ENCODE results near the gene HOXA7.

Gene HOXA7

DNA sequence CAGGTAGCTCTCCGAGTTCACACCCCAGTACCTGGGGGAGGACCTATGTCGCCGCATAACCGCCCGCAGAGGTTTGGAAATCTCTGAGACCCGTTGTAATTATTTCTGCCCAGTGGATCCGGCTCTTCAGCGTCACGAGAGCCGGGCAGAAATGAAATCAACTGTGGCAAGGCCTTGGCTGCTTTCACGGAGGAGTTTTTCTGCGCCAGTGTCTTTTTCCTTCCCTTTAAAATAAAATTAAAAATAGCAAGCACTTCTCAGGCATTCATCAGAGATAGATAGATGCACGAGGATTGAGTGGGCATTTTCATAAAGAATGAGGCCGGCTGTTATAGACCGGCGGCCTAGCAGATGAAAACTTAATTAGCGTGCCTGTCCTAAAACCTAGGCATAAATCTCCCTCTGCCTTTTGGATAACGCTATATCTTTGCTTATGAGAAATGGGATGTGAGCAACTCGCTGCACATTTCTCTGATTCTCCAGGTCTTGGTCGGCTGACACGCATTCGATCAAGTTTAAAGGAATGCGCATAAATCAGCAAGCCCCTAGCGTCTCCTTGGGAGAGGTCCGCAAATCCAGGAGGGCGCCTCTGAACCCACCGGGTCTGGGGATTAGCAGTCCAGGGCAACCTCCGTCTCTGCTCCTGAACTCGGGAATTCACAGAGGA lies 37.0 kb upstream of the HOXA7 start:
- DNase-seq = no peak

DNA sequence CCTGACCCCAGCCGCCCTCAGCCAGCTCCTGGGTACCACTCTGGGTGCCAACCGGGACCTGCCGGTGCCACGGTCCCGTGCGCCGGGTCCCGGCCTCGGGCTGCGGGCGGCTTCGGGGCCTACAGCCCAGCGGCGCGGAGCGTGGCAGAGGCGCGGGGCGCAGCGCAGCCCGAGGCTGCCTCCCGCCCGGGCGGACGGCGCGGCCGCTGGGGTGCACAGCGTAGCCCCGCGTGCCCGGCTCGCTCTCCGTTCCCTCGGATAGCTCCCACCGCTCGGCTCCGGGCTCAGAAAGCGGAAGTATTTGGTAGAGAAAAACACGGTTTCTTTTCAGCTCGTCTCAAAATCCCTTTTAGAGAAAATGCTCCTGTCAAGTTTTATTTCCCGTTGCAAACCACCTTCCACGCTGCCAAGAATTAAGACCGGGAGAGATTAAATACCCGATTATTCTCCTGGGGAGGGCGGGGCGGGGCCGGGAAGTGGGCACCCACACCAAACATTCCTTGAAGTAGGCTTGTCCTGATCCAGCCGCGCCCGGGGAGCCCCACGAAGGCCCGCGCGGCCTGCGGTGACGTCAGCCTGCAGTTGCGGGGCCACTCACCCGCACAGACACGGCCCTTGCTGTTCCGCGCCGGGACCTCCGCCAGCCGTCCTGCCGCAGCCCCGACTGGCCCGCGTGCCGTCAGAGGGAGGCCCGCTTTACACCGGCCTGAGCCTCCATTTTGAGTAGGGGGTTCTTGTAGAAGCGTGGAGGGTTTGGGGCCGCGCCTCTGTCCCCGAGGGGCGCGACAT lies 36.3 kb upstream of the HOXA7 start:
- no peak for DNase-seq

- no peak for DNase-seq
Measured at GRCh38 chr7:27191833-27192545, 35.5 kb upstream of the HOXA7 start.

DNA sequence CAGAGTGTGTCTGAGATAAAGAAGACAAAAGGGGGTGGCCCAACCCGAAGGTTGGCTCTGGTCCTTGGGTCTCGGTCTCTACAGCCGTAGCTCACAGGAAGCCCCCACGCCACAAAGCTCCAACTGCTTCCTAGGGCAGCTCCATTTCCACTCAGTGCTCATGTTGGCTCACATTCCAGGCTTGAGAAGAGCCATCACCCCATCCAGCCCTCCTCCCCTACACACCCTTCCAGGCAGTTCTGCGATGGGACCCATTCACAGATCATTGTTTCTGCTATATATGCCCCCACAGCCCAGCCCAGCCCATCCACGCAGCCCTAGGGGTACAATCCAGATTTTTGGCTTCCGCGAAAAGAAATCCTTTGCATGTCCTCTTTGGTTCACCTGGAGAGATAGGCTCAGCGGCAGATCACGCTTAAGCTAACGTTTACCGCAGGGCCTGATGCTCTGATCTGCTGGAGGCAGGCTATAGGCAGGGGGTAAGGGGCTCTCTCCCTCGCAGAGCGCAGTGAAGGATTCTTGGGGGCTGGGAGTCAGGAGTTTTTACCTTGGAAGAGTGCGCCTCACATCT lies 34.8 kb upstream of the HOXA7 start:
- DNase-seq = no peak

DNA sequence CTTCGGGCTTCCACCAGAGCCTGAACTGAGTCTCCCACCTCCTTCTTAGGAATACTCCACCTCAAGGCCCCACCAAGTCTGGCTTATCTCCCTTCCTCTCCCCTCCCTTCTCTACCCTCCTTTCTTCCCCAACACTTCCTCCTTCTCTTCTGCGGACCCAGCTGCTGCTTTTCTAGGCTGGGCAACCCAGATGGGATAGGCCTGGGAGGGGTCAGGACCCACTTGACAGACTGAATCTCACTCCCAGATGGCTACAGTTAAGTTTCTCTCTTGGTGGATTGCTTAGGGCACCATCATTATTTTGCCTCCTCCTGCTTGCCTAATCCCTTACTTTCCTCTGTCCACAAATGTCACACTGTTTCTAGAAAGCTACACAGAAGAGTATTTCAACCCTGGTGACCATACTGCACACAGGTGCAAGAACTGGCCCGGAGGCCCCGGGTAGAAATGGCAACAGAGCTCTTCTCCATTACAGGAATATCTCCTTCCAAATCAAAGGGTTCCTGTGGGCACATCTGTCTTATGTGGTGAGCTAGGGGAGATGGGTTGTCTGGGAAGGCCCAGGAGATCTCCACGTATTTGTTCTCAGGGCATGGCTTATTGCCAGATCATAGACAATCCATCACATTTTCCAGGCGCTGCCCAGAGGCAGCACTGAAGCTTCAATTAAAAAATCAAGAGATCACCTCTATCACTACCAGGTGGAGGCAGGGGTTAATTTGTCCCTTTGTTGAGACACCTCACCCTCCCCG lies 33.7 kb upstream of the HOXA7 start:
- DNase-seq = no peak

GRCh38 chr7:27189295-27189996 lies 33.0 kb upstream of the HOXA7 start:
- no peak for DNase-seq

DNA sequence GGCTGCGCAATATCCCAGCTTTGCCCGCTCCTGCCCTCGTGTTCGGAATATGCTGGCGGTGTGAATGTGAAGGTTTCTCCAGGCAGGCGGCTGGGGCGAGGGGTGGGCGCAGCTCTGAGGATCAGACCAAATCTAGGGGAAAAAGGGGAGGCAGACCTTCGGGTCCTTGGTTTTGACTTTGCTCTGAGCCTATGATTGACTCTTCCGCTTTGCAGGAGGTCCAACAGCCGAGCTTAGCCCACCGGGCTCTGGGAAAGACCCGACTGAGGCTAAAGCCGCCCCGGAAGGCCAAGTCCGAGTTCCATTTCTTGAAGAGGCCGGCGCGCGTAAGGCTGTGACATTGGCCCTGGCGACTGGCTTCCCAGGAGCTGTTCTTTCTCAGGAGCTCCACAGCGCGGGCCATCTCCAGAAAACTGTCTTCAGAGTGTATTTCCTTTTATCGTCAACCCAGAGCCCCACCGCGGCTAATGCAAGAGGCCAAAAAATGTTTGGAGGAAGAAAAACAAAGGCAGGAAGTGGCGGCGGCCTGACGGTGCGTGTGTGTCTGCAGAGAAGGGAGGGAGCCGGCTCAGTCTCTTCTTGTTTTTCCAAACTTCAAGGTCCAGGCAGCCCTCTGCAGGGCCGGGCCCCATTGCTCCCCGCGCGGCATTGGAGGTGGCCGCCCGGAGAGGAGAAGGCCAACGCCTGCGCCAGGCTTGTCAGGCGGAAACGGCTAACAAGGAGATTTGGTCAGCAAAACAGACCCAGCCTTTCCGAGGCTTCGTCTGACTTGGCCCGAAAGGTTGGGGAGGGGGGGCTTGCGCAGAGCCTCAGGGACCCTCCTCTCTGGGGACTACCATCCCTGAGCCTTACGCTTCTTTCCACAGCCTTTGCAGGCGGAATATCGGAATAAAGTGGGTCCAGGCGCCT lies 32.2 kb upstream of the HOXA7 start:
- DNase-seq = no peak

GRCh38 chr7:27187475-27188385 lies 31.3 kb upstream of the HOXA7 start:
- no peak for DNase-seq

DNA sequence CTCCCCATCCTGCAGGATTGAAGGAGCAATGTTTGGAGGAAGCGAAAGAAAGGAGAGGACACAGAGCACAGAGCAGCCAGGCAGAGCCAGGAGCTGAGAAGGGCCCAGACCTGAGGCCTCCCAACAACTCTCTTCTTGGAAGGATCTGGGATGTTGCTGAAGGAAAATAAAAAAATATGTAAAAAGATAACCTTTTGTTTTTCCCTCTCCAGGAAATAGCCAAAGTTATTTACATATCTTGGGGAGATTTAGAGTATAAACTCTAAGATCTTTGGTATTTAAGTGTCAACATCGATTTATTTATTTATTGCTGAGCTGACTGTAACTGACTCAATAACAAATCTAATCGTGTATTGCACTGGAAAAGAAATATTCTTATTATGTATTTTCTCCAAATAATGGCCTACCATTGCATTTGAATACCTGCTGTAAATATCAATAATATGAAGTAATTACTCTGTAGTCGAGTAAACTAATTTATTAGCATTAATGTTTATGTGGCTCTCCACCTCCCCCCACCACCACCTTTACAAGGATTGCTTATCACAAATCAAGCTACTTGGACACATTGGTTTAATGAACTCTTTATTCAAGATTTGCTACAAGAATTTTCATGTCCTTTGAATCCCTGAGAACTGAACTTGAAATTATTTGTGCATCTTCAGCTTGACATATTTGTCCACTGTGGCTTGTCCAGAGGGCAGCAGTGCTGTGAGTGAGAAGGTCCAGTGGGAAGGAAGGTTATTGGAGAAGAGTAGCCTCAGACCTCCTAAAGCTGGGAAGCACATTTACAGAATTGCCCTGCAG lies 30.4 kb upstream of the HOXA7 start:
- no peak for DNase-seq

DNA sequence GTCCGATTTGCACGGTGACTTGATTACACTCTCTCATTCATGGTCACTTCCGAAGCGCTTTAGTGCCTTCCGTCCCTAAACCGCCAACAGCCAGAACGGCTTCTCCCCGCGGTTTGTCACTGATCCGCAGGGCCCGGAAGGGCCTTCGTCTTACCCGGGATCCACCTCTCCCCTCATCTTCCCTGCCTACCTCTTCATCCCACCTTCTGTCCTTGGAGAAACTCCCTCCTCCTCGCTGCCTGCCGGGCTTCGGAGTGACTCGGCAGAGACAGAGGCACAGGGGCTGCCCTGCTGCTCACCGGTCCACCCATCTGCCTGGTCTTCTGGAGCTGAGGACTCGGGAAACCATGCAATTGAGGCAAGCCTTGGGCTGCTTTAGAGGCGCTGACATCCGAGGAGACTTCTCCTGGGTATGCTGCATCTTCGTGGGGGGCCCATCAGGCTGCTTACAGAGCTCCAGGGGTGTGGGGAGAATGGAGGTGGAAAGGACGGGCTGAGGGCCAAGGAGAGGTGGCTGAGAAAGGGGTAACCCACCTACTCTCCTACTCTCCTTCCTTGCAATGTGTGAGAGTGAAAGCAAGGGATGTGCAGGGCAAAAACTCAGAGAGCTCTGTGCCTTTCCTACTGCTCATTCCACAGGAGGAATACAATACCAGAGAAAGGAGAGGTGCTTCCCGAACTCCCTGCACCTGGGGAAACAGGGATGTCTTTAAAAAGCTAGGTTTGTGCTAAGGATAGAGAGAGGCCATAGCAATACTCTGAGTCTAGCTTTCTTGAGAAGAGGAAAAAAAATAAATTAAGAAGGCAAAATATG lies 29.6 kb upstream of the HOXA7 start:
- no peak for DNase-seq

GRCh38 chr7:27185013-27185853 lies 28.8 kb upstream of the HOXA7 start, which contains the start of gene HOXA11:
TSS of gene HOXA11 (minus strand) at chr7:27185232. CDS start at chr7:27185144, 88 bp downstream.
- DNase-seq = no peak

DNA sequence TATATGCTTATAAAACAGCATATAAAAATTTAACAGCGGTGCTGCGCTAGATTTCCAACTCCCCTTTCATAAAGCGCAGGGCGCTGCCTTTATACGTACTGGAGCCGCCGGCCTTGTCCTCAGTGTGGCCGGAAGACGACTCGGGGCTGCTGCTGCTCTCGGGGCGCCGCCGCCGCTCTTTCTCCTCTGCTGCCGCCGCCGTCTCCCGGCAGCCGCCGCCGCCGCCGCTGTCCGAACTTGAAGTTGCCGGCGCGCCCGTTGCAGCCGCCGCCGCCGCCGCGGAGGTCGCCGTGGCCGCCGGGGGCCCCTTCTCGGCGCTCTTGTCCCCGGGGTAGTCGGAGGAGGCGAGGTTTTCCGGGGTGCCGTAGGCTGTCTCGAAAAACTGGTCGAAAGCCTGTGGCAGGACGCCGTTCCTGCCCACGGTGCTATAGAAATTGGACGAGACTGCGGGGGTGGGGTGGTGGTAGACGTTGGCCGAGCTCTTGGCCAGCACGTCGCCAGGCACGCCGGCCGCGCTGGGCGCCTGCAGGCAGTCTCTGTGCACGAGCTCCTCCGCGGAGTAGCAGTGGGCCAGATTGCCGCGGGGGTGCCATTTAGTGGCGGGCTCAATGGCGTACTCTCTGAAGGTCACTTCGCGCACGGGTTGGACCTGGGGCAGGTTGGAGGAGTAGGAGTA lies 28.0 kb upstream of the HOXA7 start:
- DNase-seq = no peak

DNA sequence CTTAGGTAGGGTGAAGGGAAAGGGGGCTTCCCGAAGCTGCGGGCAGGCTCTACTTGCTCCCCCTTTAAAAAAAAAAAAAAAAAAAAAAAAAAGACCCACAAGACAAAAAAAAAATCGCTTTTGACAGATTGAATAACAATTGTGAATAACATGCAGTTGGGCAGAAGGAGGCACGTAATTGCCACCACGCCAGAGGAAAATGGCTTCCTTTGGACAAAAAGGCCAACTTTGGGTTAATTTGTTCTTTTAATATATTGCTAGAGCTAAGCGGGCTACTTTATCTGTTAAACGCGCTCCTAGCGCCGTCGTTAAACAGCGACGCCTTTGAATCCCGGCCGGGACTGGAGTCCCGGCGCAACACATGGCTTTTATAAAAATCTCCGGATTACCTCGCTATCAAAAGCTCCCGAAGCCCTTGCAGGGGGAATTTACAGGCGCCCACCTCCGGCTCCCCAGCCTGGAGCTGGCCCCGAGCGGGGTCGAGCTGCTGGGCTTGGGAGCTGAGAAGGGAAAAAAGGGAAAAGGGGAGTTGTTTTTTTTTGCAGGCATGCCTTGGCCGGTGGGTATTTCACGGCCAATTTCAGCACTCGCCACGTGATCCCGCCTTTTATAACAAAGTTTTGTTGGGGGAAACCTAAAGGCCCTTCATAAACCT lies 27.3 kb upstream of the HOXA7 start:
- DNase-seq = no peak

GRCh38 chr7:27182861-27183681 lies 26.6 kb upstream of the HOXA7 start:
- no peak for DNase-seq

DNA sequence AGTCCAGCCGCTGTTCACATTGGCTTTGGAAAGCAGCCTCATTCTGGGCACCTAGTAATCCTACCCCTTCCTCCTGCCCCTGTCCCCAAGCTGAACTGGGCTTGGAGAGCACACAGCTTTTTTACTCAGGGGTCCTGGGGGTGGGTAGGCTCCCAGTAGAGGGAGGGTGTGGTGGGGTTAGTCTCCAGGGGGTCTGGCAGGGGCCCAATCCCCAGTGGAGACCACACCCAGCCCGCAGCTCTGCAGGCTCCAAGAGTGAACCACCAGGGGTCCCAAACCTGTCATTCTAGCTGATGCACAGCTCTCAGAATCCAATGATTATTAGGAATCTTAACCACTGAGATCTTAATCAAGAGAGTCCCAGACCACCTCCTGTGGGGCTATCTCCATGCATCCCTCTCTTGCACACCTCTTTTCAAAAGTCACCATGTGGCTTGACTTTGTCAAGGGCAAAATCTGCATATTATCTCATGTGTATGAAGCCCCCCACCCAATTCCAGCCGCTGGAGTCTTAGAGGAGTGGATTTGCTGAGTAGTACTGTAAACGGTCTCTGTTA lies 25.9 kb upstream of the HOXA7 start:
- DNase-seq = no peak
